GM12891 (cell line): ENCODE results near the gene C3orf85.

Experiments used
- POLR2A ChIP-seq: IDR thresholded peaks from 2 replicates; pipeline ENCODE4 v1.6.1; 2011; ENCODE audit warnings: low read depth, low read length, control low read depth
- POLR2AphosphoS5 ChIP-seq: IDR thresholded peaks from 2 replicates; pipeline ENCODE4 v1.6.1; 2011; ENCODE audit warnings: low read depth, low read length, control low read depth
- POU2F2 ChIP-seq: IDR thresholded peaks from 2 replicates; pipeline ENCODE4 v1.6.1; 2011; ENCODE audit warnings: low read depth, mild to moderate bottlenecking, control low read depth, low read length, moderate library complexity
- TAF1 ChIP-seq: IDR thresholded peaks from 2 replicates; pipeline ENCODE4 v1.6.1; 2011; ENCODE audit warnings: low read depth, low read length, control low read depth

DNA sequence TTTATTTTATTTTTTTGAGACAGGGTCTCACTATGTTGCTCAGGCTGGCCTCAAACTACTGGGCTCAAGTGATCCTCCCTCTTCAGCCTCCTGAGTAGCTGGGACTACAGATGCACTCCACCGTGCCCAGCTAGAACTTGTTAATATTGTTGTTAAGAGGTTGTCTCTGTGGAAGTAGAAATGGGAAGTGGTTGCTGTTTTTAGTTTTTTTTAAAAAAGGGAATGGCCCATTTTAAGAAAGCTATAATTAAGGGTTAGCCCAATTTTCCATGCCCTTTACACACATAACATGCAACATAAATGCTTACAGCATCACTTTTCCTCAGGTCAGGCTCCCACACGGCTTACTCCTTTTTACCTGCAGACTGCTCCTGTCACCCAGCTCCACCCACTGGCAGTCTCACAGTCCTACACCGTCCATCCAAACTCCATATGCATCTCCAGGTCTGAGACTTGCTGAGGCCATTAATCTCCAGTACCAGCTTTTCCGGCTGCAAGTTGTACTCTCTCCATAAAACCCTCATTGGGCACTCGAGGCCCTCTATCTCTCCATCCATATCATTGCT is 38.4 kb upstream of the C3orf85 start:
- TF ChIP-seq POLR2AphosphoS5 (no peak), POLR2A (no peak), TAF1 (no peak), POU2F2 (no peak)
